Testis (tissue), 3 donors: ENCODE measurements around the gene ARID3A. TPM values are rescaled to one million over a fixed set of nuclear protein-coding genes. Genes with fewer than 3 reads are reported as not detected.

Experiments used
- DNase-seq: peaks from one replicate; pipeline ENCODE4 v3.0.0-alpha.2; 2019
- H3K27ac ChIP-seq, 2 donors: fragments of 200-600 bp; sonication (generic); one replicate each; pipeline ENCODE4 v1.5.1; 2019
- H3K27me3 ChIP-seq: fragments of 200-600 bp; sonication (generic); one replicate; pipeline ENCODE4 v1.5.1; 2019
- H3K36me3 ChIP-seq: fragments of 200-600 bp; sonication (generic); one replicate; pipeline ENCODE4 v1.5.1; 2017; ENCODE audit warnings: low read depth; ENCODE audit errors: missing control alignments
- H3K4me1 ChIP-seq: fragments of 200-600 bp; sonication (generic); one replicate; pipeline ENCODE4 v1.5.1; 2019
- H3K4me3 ChIP-seq, 2 donors: fragments of 200-600 bp; sonication (generic); one replicate each; pipeline ENCODE4 v1.5.1; 2017 to 2019
- H3K9me3 ChIP-seq: fragments of 200-600 bp; sonication (generic); one replicate; pipeline ENCODE4 v1.5.1; 2017
- POLR2A ChIP-seq: fragments of 450-650 bp; IDR thresholded peaks from one replicate; pipeline ENCODE4 v1.6.1; 2017; ENCODE audit warnings: antibody characterized with exemption, mild to moderate bottlenecking, moderate library complexity
- WGBS, 2 donors: methylation state at CpG; one replicate each; pipeline ENCODE4 v1.1.5; 2018; 5-methylcytosine and 5-hydroxymethylcytosine counted together
- intact Hi-C: fragments of 100-400 bp; cut with DNase I; formaldehyde crosslinking; loops from one replicate; pipeline ENCODE4 v1.15.1; 2023; ENCODE audit warnings: low total_unique reads
- polyA plus RNA-seq: library from polyadenylated mRNA; stranded (reverse); fragments of 350-450 nt; fragmentation: Illumina TruSeq; extraction: RNeasy Lipid Tissue Mini Kit (QIAGEN cat#74804); gene quantifications from one replicate; pipeline ENCODE4 v1.2.3, GENCODE V29; 2014; ENCODE audit warnings: low read depth, low replicate concordance; ENCODE audit not compliant: insufficient read depth
- total RNA-seq, 2 donors: library from RNA; depleted of rRNA; stranded (reverse); fragments of >200 nt; gene quantifications; one replicate each; pipeline ENCODE4 v1.2.3, GENCODE V29; 2016
- TF ChIP-seq, protein P1 (sequence below), 3 experiments: fragments of 450-650 bp in 2 of 3; fragments of 200-600 bp in 1 of 3; sonication (generic) in 1 of 3; IDR thresholded peaks; one replicate each; pipeline ENCODE4 v1.5.1; 2016 to 2019; ENCODE audit warnings: antibody characterized with exemption in 3 of 3, mild to moderate bottlenecking in 2 of 3, moderate library complexity in 1 of 3

The ARID3A gene
- total and polyA plus RNA-seq, 3 donors from 2014 or later = 15.3 to 38.2 (median 26.5) TPM

DNA sequence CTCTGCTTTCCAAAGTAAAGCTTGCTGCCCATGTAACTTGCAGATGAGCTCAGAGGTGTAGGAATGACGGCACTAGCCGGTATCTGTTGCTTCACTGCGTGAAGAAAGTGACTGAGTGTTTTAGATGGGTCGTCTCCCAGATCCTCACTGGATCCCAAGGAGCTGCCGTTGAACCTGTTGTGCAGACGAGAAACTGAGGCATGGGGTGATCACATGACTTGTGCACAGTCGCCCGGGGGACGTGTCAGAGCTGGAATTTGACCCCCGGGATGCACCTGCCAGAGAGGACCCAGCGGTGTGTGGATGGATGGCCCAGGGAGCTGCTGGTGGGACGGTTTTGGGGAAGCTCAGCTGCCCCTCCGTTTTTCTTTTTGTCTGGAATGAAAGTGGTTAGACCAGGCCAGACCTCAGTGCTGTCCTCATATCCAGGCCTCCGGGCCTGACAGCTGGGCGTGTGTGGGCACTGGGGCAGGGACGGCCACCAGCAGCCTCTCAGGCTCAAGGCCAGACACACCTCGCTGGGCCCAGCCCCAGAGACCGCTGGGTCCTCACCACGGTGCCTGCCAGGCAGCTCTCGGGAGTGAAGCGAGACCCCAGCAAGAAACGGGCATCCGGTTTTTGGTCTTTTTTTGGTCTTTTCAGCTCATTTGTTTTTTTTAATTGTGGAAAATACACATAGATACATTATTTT lies 12.5 kb downstream of the ARID3A start:
- H3K36me3 ChIP-seq = no peaks in the 10 kb centered on the region
- intact Hi-C loops = no loop called here
- H3K4me3 ChIP-seq = no peak overlapping the region
- no peak for DNase-seq
- 90 to 93% methylated on average over 17 to 23 of the region's 23 CpGs for WGBS, 2 donors
- H3K9me3 ChIP-seq = no peaks in the 10 kb centered on the region
- H3K27me3 ChIP-seq = no peaks in the 10 kb centered on the region
- no peak overlapping the region for H3K27ac ChIP-seq
- peaks cover 30% of the 10 kb centered on the region for H3K4me1 ChIP-seq
- no peak for TF ChIP-seq POLR2A
- TF ChIP-seq, protein P1, sequence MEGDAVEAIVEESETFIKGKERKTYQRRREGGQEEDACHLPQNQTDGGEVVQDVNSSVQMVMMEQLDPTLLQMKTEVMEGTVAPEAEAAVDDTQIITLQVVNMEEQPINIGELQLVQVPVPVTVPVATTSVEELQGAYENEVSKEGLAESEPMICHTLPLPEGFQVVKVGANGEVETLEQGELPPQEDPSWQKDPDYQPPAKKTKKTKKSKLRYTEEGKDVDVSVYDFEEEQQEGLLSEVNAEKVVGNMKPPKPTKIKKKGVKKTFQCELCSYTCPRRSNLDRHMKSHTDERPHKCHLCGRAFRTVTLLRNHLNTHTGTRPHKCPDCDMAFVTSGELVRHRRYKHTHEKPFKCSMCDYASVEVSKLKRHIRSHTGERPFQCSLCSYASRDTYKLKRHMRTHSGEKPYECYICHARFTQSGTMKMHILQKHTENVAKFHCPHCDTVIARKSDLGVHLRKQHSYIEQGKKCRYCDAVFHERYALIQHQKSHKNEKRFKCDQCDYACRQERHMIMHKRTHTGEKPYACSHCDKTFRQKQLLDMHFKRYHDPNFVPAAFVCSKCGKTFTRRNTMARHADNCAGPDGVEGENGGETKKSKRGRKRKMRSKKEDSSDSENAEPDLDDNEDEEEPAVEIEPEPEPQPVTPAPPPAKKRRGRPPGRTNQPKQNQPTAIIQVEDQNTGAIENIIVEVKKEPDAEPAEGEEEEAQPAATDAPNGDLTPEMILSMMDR (IDR thresholded peaks at IDR 0.05) = no peak

DNA sequence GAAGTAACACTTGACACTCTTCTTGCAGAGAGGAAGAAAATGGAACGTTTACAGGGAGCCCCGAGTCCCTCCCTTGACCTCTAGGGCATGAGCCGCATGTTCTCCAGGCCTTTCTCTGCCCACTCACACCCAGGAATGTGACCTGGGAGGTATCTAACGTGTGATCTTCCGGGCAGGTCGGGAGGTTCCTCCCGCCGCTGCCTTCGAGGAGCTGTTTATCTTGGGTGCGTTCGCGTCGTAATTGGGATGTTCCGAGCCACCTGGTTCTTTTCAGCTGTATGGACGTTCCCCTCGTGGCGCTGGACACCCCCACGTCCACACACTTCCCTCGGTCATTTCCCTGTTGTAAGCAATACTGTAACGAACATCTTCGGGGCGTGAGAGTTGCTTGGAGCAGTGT lies 13.6 kb downstream of the ARID3A start:
- TF ChIP-seq POLR2A = no peak
- TF ChIP-seq, protein P1 (IDR thresholded peaks at IDR 0.05) = no peak
- H3K4me3 ChIP-seq = no peak overlapping the region

DNA sequence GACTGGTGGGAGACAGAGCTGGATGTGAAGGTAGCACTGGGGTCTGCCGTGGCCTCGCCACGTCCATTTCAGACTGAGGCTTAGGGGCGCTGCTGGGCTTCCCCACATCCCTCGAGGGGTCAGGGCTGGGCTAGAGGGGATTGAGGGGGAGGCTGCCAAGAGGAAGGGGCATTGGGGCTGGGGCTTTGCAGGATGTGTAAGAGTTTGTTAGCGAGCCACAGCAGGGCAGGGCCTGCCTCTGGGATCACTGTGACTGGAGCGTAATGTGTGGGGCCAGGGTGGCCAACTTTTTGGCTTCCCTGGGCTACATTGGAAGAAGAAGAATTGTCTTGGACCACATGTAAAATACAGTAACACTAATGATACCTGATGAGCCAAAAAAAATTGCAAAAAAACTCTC lies 14.1 kb downstream of the ARID3A start:
- intact Hi-C loops = no loop called here
- no peaks in the 10 kb centered on the region for H3K27me3 ChIP-seq
- no peaks in the 10 kb centered on the region for H3K36me3 ChIP-seq
- no peaks in the 10 kb centered on the region for H3K9me3 ChIP-seq
- TF ChIP-seq, protein P1 (IDR thresholded peaks at IDR 0.05) = no peak
- no peak for TF ChIP-seq POLR2A
- peaks cover 26% of the 10 kb centered on the region for H3K4me1 ChIP-seq
- no peak overlapping the region for H3K27ac ChIP-seq
- H3K4me3 ChIP-seq = no peak overlapping the region
- no peak for DNase-seq
- 91 to 97% methylated on average over 6 to 7 of the region's 7 CpGs for WGBS, 2 donors

More for the DNA sequence above, 13.6 kb downstream of the ARID3A start:
- H3K36me3 ChIP-seq = no peaks in the 10 kb centered on the region
- 82 to 88% methylated on average over 14 to 22 of the region's 22 CpGs for WGBS, 2 donors
- DNase-seq = no peak
- peaks cover 29% of the 10 kb centered on the region for H3K4me1 ChIP-seq
- H3K27ac ChIP-seq = no peak overlapping the region
- H3K27me3 ChIP-seq = no peaks in the 10 kb centered on the region
- no peaks in the 10 kb centered on the region for H3K9me3 ChIP-seq
- intact Hi-C loops = no loop called here

DNA sequence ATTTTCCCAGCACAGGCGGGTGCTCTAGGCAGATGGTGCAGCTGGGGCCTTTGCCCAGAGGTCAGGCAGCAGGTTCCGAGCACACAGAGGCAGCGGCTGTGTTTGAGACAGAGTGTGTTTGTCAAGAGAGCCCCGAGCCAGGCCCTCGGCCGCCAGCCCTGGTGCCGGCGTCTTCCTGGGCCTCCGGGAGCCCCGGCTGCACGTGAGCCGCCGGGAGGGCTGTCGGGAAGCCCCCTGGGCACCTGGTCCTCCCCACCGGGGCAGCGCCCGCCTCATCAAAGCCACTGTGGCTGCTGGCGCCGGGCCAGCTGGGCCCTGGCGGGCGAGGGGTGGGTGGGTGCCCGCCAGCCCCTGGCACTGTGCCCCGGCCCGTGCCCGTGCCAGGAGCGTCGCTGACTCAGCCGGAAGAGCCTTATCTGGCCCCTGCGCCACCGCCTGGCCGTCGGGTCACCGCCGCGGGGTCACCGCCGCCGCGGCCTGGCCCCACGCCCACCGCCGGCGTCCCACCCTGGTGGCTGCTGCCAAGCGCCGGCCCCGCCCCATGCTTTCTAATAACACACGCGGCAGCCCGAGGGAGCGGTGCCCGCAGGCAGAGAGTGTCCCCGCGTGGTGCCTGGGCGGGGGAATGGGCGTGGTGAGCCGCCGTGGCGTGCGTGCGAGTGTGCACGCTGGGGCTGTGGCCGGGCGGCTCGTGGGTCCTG lies 14.9 kb downstream of the ARID3A start:
- H3K4me3 ChIP-seq = no peak overlapping the region
- no peaks in the 10 kb centered on the region for H3K27me3 ChIP-seq
- intact Hi-C loops = no loop called here
- TF ChIP-seq POLR2A = no peak
- TF ChIP-seq, protein P1 (IDR thresholded peaks at IDR 0.05) = no peak
- no peaks in the 10 kb centered on the region for H3K9me3 ChIP-seq
- peak; percentile 81 for DNase-seq
- H3K4me1 ChIP-seq = peaks cover 18% of the 10 kb centered on the region
- H3K36me3 ChIP-seq = no peaks in the 10 kb centered on the region
- peak overlapping the region; percentile 64 to 77 for H3K27ac ChIP-seq
- WGBS, 2 donors = 43 to 46% methylated on average over 17 to 58 of the region's 64 CpGs
